ENCODE results near the gene GPX5.

Gene GPX5

GRCh38 chr6:28555136-28555535, 29.5 kb downstream of the GPX5 start:
- DNase-seq (ENCODE audit: low read depth), result no peak

- DNase-seq (ENCODE audit: low read depth), result no peak
Measured at GRCh38 chr6:28558629-28559028, 32.9 kb downstream of the GPX5 start.

- DNase-seq (ENCODE audit: low read depth), result no peak
Measured at GRCh38 chr6:28563430-28564095, 37.9 kb downstream of the GPX5 start.

- no peak for DNase-seq (ENCODE audit: low read depth)
Measured at GRCh38 chr6:28565823-28566526, 40.3 kb downstream of the GPX5 start.

- no peak for DNase-seq (ENCODE audit: low read depth)
Measured at GRCh38 chr6:28566527-28567252, 41.0 kb downstream of the GPX5 start.

GRCh38 chr6:28567506-28567905, 41.8 kb downstream of the GPX5 start:
- DNase-seq (ENCODE audit: low read depth), result no peak

- DNase-seq (ENCODE audit: low read depth), result no peak
Measured at GRCh38 chr6:28568515-28569108, 42.9 kb downstream of the GPX5 start.

GRCh38 chr6:28569748-28570147, 44.1 kb downstream of the GPX5 start:
- no peak for DNase-seq (ENCODE audit: low read depth)

GRCh38 chr6:28580475-28580874, 54.8 kb downstream of the GPX5 start:
- no peak for DNase-seq (ENCODE audit: low read depth)

- no peak for DNase-seq (ENCODE audit: low read depth)
Measured at GRCh38 chr6:28583463-28583862, 57.8 kb downstream of the GPX5 start.

Data from activated T-helper 9 cell treated with anti-CD3 and anti-CD28 coated beads, Interleukin-2, amount 50 U/mL, for 16 hours (primary cell).